NOMO-1 (cell line): ENCODE data around the gene RBFOX1.

ENCODE experiments used
- DNase-seq, 2 experiments: peaks; one replicate each; lab custom pipeline; 2025; ENCODE audit not compliant: unreplicated experiment in 2 of 2; lab: John Stamatoyannopoulos, UW

Gene RBFOX1

DNA sequence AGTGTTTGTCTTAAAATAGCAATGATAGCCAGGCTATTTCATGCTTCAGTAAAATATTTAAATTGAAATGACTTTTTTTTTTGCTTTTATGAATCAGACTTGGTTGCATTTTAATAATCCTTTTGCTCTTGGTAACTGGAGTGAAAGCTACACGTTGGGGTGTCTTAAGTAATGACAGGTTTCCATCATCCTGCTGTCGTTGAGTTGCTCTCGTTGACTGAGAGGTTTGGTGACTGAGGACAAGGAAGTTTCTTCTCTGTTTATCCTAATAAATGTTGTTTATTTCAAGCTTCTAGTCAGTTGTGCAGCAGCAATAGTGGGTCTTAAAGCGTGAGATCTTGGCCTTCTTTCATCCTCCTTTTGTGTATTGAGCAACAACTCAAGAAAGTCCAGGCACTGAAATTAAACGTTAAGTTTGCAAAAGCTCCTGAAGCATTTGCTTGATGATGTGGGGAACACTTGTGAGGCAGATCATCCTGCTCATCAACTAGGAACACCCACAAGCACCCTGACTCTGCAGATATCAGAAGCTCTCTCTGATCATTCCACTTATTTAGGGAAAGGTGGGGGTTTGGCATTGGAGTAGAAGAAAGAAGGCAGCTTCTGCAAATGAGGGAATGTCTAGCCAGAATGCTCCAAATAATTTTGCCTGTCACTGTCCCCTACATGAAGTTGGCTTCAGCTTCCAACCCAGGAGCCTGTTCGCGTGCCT, 179.1 kb downstream of the RBFOX1 start:
- DNase-seq = no peak

DNA sequence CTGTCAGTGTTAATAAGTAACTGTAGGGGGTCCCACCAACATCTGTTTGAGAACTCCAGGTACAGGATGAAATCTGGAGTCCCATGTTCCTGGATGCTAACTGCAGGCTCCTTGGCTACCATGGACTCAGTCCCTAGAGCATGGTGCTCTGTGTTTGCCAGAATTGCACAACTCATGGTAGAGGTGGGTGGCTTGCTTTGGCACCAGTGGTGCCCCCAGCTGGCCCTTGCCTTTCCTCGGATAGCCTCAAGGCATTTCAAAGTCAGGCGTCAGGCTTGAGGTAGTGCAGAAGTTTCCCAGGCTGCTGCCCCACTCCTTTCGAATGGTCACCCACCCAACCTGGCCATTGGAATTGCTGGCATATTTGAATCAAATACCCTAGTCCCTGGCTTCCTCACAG, 179.9 kb downstream of the RBFOX1 start:
- DNase-seq = no peak

DNA sequence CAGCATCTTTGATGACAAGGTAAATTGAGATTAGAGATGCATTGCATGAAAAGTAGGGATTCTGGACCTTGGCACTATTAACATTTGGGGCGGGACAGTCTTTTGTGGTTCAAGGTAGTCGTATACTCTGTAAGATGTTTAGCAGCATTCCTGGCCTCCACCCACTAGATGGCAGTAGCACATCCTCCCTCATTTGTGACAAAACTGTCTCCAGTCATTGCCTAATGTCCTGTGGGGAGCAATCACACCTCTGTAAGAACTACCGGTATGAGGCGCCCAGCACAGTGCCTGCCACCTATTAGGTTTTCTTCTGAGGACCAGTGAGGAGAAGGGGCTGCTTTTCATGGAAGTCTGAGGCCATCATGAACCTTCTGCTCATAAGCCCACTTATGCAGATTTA, 180.8 kb downstream of the RBFOX1 start:
- no peak for DNase-seq

DNA sequence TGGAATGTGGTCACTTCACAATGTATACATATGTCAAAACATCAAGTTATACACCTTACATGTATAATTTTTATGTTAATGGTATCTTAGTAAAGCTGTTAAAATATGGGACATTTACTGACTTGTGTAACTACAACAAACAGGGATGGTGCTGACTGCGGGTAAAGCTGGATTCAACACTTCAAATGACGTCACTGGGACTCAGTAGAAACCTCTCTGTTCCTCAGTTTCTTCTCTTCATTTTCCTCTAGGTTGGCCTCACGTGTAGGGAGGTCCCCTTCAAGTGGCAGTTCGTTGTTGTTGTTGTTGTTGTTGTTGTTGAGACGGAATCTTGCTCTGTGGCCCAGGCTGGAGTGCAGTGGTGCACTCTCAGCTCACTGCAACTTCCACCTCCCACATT, 182.9 kb downstream of the RBFOX1 start:
- no peak for DNase-seq

DNA sequence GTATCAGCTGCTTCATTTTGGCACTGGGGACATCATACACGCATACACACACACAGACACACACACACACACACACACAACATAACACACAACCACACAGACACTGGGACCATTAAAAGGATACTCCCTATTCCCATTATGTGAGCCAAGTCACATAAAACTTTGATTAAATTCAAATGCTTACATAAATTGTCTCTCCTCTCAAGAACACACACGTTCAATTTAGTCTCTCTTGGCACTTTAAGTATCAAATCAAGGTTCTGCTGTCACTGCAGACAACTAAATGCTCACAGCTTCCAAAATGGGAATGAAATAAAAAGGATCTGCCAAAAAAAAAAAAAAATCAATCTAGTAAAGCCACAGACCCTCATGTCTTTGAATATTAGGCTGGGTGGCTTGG, 184.9 kb downstream of the RBFOX1 start:
- no peak for DNase-seq

DNA sequence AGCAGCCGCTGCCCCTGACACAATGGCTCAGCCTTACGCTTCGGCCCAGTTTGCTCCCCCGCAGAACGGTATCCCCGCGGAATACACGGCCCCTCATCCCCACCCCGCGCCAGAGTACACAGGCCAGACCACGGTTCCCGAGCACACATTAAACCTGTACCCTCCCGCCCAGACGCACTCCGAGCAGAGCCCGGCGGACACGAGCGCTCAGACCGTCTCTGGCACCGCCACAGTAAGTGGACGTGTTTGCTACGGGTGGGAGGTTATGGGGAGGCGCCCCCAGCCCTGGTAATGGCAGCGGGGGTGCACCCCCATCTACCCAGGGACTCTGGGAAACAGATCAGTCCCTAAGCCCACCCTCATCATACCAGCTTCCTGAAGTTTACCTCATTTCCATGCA, 185.5 kb downstream of the RBFOX1 start:
- no peak for DNase-seq

DNA sequence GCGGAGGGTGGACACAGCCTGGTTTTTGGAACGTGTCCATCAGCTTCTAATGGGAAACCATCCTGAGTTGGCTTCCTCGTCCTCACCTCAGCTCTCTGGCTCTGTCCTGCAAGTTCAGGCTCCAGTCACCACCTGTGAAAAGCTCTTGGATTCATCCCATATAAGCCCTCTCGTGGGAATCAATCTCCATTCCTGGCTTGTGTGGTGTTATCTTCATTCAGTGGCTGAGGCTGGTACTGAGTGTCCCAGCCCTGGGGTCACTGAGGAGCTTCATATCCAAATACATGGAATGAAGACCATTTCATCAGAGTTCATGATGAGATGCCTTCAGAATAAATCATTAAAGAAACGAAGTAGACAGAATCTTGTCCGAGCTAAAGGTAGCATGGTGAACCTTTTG, 189.2 kb downstream of the RBFOX1 start:
- no peak for DNase-seq

DNA sequence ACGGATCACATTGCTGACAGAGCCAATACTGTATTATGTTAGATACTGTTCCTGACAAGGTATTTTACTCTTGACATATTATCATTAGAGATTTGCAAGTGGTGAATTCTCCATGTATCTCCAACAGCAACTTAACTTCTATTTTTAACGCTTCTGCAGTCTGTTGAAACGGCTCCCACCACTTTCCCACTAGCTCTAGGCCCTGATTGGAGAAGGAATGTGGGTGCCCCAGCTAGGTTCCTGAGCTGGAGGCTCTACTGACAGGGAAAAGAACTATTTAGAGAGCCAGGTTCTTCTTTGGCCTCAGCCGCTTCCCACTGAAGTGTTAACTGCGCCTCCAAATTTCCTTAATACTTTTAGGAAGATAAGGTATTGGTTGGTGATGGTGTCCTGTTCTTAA, 191.8 kb downstream of the RBFOX1 start:
- no peak for DNase-seq

DNA sequence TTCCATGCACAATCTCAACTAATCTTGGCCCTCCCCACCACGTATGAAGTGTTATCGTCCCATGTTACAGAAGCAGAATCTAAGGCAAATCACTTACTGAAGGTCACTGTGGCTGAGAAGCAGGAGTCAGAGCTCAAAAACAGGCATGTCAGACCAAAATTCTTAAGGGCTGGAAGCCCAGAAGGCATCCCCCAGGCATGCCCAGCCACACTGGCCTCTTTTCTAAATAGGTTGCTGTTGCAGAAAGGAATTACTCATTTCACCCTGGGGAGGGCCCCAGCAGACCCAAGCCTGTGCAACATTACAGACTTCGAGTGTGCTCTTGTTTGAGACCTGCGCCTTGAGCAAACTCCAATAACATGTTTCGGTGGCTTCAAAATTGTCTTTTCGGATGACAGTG, 194.1 kb downstream of the RBFOX1 start:
- DNase-seq = no peak

DNA sequence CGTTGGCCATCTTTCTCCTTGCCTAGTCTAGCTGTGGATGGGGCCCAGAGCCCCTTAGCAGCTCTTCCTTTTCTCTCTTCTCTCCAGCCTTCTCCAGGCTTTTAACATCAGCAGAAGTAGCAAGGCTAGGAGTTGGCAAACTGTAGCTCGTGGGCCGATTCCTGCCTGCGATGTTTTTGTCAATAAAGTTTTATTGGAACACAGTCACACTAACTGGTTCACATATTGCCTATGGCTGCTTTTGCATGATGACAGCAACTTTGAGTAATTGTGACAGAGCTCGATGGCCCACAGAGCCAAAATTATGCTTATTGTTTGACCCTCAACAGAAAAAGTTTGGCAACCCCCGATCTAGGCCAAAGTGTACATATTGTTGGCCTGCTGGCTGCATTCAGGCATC, 199.9 kb downstream of the RBFOX1 start:
- no peak for DNase-seq

DNA sequence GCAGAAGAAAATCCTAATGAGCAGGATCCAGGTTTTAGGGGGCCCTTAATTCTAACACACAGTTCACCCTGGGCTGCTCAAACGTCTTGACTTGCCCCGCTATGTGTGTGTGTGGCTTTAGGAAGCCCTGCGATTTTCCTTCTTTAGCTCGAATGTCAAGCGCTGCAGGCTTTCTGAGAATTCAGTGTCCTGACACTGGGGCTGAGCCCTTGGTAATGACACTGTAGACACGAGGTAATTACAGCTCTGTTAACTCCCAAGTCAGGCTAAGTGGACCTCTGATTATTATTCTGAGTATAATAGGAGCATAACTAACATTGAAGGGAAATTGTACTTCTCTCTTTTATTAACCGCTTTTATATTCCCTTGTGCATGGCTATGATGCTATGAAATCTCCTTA, 202.1 kb downstream of the RBFOX1 start:
- DNase-seq = no peak

DNA sequence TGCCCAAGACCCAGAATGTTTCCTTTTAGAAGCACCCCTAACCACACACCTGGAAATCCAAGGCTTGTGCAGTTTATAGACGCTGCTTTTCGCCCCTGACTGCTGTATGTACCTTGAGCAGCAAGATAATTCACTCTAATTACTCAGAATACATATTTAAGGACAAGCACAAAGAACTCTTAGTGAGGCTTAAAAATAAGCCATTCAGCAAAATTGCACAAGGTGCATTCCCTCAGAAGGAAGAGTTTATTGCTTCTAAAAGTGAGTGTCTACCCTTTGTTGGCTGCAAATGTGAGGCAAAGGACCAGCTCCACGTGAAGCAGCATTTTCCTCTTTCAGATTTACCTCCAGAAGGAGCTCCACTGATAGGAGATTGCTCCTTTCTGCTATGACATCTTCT, 208.4 kb downstream of the RBFOX1 start:
- DNase-seq = no peak

DNA sequence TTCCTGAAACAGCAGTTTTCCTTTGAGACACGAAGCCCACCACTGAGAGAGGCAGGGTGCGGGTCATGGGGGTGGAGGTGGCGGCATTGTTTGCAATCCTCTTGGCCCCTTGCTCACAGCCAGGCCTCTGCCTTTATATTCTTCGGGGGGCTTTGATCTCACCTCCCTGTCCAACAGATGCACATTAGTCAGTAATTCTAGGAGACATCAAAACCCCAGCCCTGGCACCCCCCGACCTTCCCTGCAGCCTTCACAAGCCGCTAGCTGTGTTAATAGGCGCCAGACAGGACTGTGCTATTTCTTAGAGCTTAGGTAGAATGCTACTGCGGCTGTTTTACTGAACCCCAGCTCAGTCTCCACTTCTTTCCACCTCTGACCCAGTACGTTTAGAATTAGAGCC, 212.6 kb downstream of the RBFOX1 start:
- DNase-seq = no peak

DNA sequence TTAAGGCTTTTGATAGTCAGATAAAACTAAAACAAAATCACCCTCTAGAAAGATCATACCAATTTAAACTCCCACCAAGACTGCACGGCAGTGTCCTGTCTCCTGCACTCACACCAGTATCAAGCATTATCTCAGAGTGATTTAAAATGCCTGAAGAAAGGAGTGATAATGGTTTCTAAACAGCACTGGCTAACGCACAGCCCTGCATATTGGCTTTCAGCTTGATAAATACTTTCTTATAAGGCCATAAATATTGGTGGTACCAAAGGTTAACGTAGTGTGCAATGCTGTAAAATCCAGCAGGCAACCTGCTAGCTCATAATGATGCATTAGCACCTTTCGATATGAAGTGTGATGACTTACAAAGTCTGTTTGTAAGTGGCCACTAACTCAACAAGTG, 214.3 kb downstream of the RBFOX1 start:
- DNase-seq = no peak

DNA sequence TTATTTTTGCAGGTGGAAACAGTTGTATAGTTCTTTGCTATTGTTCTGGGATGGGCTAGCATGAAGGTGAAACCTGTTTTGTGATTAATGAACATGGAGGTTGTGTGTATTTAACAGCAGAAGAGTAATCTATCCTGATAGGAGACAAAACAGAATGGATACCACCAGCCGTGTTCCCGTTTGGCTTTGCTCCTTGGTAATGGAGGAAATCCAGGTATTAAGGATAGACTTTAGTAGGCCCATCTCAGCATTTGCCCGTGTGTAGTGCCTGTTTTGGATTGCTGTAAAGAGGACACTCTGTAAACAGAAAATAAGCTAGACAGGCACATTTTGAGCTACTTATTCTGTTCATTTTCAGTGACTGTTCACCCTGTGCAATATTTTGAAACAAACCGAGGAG, 215.1 kb downstream of the RBFOX1 start:
- no peak for DNase-seq

DNA sequence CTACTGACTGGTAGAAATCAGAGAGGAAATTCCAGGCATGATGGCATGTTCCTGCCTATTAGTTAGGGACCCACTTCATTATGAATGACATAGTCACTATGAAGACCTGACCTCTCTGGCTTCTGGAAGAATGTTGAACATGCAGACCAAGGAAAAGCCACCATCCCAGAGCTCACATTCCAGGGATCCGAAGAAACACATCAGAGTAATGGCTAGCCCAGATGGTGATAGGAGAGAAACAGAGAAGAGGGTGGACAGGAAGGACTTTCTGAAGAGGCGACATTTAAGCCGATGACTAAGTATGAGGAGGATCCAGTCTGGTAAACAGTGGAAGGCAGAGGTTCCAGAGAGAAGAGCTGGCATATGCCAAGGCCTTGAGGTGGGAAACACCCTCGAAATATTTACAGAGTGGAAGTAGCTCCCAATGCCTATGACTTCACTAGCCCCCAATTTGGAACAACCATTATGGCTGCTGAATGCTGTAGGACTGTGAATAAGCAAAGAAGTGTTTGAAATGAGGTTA, 216.2 kb downstream of the RBFOX1 start:
- no peak for DNase-seq

DNA sequence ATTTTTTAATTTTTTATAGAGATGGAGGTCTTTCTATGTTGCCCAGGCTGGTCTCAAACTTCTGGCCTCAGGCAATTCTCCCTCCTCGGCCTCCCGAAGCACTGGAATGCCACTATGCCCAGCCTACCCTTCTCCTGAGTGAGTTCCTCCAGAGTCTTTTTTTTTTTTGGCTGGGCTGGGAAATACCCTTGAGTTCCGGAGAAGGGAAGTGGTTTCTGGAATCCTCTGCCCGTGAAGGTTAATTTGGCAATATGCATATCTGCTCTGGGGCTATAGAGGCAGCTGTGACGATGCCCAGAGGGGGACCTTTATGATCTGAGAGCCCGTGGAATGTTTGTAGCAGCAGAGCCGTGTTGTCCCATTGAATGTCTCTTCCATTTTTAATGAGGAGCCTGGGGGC, 217.5 kb downstream of the RBFOX1 start:
- no peak for DNase-seq

DNA sequence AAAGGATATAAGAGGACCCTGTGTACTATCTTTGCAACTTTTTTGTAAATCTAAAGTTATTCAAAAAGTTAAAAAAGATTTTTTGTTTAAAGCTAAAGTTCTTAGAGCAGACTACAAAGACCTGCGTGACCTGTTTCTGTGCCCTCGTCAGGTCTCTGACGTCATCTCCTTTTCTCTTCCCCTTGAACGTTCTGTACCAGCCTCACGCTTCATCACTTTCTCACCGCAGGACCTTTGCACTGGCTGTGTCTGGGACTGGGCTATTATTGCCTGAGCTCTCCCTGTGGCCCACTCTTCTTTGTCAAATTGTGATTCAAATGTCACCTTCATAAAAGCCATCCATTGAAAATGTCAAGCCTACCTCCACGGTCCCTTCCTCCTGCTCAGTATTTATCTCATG, 222.8 kb downstream of the RBFOX1 start:
- DNase-seq = no peak

DNA sequence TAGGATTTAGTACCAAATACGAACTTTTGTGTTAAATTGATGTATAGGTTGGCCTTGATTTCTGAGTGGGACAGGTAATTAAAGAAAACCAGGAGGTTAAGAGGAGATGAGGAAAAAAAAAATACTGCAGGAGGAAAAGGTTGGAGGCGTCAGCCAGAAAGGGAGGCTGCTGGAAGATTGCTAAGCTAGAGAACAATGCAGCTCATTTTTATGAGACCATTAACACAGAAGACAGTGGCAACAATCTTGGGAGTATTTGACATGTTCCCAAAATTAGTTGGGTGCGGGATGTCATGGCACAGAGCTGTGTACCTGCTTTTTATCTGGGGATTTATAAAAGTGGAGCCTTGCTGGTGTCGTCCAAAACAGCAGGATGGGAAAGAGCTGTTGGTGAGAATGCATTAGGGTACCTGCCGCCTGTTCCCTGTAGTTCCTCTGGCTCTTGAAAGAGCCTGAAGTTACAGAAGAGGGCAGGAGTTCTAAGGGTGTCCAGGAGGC, 229.3 kb downstream of the RBFOX1 start:
- no peak for DNase-seq

DNA sequence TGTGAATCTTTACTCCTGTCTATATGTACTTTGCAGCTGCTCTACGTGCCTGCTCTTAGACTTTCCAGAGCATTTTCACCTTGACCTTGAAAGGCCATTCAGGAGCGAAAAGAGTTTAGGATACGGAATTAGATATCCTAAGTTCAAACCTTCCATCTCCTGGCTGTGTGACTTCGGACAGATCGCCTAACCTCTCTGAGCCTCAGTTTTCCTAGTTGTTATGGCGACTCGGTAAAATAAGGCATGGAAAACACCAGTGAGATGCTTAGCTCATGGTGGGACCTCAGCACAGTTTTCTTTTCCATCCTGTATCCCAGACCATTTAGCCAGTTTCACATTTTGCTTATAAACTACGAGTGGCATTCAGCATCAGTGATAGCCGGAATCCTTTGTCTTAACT, 233.7 kb downstream of the RBFOX1 start:
- no peak for DNase-seq

DNA sequence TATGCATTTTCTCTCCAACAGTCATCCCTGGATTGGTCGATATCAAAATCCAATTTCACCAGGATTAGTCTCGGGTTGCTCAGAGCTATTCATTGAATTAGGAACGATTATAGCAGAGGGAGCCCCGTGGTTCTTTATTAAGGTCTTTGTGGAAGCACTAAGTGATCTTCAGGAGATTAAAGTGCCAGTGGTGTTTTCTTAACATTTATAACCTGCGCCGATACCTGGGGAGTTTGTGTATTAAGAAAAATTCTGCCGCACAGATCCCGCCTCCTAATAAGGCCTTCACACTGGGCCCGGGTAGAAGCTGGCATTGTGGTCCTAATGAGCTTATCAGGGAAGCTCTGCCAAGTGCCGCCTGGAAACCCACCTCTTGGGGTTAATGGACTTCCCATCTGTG, 238.7 kb downstream of the RBFOX1 start:
- no peak for DNase-seq

DNA sequence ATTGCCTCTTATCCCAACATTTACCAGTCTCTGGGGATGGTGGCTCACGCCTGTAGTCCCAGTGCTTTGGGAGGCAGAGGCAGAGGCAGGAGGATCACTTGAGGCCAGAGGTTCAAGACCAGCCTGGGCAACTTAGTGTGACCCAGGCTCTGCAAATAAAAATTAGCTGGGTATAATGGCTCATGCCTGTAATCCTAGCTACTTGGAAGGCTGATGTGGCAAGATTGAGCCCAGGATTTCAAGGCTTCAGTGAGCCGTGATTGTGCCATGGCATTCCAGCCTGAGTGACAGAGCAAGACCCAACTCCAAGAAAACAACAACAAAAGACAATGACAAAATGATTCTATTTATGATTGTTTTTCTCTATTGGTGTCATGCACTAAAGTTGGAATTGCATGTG, 244.9 kb downstream of the RBFOX1 start:
- no peak for DNase-seq

DNA sequence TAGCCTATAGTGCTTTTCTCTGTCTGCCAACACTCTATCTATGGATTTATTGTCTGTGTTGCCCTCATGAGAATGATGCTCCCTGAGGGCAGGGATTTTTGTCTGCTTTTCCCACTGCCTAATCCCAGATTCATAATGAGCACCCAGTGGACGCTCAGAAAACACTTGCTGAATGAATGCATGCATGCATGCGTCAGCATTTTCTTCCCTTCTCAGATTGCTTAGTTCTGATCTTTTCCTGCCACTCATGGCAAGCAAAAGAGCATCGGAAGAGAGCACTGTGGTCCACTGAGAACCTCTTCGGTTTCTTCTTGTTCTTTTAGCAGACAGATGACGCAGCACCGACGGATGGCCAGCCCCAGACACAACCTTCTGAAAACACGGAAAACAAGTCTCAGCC, 246.8 kb downstream of the RBFOX1 start:
- no peak for DNase-seq
